ENCODE results near the gene RPS6KA5.

The RPS6KA5 gene

DNA sequence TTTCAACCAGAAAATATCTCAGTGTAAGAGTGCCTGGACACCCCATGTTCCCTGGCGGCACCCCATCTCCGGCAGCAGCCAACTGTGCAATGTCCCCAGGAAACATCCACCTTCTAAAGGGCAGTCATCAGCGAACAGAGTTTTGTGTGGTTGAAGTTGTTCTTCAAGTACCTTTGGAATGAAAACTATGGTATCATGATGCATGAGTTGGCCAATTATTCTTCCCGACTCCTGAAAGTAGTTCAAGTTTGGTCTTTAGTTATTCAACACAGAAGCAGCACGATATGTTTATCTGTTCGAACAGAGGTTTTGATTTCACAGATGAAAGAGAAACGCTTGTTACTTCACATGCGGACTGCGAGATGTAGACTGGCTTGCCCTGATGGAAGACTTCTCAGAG, 223.1 kb downstream of the RPS6KA5 start:
- DNase-seq (ENCODE audit: low spot score): no peak
- in situ Hi-C loops (cut with MboI; ENCODE audit: low sequenced_read_pairs, unreplicated experiment): no loop called here
- TF ChIP-seq, protein P1, sequence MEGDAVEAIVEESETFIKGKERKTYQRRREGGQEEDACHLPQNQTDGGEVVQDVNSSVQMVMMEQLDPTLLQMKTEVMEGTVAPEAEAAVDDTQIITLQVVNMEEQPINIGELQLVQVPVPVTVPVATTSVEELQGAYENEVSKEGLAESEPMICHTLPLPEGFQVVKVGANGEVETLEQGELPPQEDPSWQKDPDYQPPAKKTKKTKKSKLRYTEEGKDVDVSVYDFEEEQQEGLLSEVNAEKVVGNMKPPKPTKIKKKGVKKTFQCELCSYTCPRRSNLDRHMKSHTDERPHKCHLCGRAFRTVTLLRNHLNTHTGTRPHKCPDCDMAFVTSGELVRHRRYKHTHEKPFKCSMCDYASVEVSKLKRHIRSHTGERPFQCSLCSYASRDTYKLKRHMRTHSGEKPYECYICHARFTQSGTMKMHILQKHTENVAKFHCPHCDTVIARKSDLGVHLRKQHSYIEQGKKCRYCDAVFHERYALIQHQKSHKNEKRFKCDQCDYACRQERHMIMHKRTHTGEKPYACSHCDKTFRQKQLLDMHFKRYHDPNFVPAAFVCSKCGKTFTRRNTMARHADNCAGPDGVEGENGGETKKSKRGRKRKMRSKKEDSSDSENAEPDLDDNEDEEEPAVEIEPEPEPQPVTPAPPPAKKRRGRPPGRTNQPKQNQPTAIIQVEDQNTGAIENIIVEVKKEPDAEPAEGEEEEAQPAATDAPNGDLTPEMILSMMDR (IDR thresholded peaks at IDR 0.05; ENCODE audit: borderline replicate concordance, control extremely low read depth, extremely low read depth, insufficient read depth, missing control alignments): no peak

DNA sequence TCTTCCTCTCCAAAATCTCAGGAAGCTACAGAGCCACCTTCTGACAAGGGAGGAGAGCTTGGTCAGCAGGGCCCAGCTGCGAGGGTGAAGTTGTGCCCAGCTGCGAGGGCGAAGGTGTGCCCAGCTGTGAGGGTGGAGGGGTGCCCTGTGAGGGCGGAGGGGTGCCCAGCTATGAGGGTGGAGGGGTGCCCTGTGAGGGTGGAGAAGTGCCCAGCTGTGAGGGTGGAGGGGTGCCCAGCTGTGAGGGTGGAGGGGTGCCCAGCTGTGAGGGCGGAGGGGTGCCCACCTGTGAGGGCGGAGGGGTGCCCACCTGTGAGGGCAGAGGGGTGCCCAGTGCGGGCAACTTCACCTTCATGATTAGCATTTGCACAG, 223.8 kb downstream of the RPS6KA5 start:
- TF ChIP-seq, protein P1 (IDR thresholded peaks at IDR 0.05; ENCODE audit: borderline replicate concordance, control extremely low read depth, extremely low read depth, insufficient read depth, missing control alignments): no peak
- no peak for DNase-seq (ENCODE audit: low spot score)
- in situ Hi-C loops (cut with MboI; ENCODE audit: low sequenced_read_pairs, unreplicated experiment): no loop called here

DNA sequence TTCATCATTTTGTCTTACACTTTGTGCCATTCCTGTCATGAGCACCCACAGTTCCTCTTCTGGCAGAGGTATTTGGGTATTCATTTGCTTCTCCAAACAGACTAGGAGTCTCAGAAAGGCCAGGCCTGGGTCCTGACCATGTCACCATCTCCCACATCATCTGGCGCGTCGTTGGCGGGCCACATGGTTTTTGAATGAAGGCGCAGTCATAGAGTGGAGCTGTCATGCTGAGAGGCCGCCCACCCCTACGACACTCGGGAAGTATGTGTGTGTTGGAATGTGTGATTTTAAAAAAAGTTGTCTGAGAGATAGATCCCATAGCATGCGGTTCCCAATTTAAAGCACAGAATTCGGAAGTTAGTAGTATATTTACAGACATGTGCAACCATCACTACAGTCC, 228.6 kb downstream of the RPS6KA5 start:
- in situ Hi-C loops (cut with MboI; ENCODE audit: low sequenced_read_pairs, unreplicated experiment): no loop called here
- TF ChIP-seq, protein P1 (IDR thresholded peaks at IDR 0.05; ENCODE audit: borderline replicate concordance, control extremely low read depth, extremely low read depth, insufficient read depth, missing control alignments): no peak
- DNase-seq (ENCODE audit: low spot score): no peak

DNA sequence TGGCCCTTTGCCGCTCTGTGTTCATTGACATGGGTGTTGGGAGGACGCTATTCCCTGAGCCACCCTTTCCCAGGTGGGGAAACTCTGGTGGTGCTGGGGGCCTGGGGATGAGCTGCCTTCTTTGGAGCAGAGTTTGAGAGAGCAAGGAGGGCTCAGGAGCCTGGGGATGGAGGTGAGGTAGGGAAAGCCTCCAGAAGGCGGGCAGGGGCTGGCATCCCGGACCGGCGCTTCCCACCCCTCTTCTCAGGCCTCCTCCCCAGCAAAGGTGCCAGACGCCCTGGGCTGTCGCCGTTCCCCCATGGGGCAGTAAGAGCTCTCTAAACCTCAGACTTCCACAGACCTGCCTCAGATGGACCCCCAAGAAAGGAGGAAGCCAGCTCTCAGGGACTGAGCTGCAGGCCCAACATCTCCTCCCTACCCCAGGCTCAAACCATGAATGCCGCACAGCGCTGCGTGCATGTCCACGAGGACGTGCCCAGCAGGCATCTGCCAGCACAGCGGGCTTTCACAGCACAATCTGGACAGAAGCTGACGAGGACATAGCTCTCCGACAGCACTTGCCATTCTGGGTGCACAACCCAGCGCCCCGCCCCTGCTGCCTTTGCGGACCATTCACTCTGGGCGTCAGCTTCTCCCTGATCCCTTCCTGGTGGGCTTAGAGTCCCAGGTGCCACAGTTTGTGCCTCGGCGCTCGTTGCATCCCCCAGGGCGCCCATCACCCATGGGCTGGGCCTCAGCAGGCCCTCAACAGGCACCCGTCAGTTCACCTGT, 229.3 kb downstream of the RPS6KA5 start:
- DNase-seq (ENCODE audit: low spot score): no peak
- TF ChIP-seq, protein P1 (IDR thresholded peaks at IDR 0.05; ENCODE audit: borderline replicate concordance, control extremely low read depth, extremely low read depth, insufficient read depth, missing control alignments): no peak
- in situ Hi-C loops (cut with MboI; ENCODE audit: low sequenced_read_pairs, unreplicated experiment): no loop called here

DNA sequence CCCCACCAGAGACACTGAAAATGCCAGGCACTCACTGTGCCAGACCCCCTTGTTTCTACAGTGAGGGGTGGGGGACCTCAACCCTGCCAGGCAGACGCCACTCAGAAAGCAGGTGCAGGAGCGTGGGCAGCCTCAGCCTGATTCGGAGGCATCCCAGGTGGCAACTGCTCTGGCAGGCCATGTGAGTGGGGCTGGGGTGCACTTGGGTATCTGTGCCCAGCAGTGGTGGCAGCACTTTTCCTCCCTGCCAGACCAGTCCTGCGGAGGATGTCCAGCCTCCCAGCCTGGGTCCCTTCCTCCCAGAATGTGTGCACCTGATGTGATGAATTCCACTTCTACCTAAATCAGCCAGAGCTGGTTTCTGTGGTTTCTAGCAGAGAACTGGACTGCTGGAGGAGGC, 230.8 kb downstream of the RPS6KA5 start:
- no peak for DNase-seq (ENCODE audit: low spot score)
- in situ Hi-C loops (cut with MboI; ENCODE audit: low sequenced_read_pairs, unreplicated experiment): no loop called here
- TF ChIP-seq, protein P1 (IDR thresholded peaks at IDR 0.05; ENCODE audit: borderline replicate concordance, control extremely low read depth, extremely low read depth, insufficient read depth, missing control alignments): no peak

DNA sequence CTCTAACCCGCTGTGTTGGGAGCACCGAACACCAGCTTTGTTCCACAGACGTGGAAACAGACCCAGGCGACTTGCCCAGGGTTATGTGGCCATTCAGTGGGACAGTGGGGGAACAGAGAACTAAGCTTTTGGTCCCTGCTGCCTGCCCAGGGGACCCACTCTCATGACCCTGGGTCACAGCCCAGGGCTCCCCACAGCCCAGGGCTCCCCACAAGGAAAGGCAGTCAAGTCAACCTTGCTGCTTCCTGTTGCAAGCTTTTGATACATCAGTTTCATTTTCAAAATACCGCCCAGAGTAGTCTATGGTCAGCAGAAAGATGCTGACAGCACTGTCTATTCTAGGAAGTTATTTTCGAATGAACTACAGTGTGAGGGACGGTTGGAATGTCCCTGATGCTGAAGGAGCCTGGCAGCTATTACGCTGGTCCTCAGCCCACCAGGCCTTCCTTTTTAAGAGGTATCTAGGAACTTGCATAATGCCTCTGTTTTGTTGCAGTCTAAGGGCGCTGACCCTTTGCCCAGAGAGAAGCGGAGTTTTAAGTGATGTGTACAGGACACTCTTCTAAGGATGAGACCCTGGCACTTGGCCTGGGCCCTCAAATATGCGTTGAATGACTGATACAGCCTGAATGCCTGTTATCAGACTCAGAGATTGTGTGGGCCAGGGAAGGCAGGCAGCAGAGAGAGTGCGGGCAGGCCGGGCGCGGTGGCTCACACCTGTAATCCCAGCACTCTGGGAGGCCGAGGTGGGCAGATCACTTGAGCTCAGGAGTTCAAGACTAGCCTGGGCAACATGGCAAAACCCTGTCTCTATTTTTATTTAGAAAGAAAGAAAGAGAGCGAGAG, 231.6 kb downstream of the RPS6KA5 start:
- in situ Hi-C loops (cut with MboI; ENCODE audit: low sequenced_read_pairs, unreplicated experiment): no loop called here
- DNase-seq (ENCODE audit: low spot score): peak; percentile 77
- TF ChIP-seq, protein P1 (IDR thresholded peaks at IDR 0.05; ENCODE audit: borderline replicate concordance, control extremely low read depth, extremely low read depth, insufficient read depth, missing control alignments): no peak
